Panc1 (cell line): ENCODE data around the gene RNF113A. TPM values are rescaled to one million over a fixed set of nuclear protein-coding genes. Genes with fewer than 3 reads are reported as not detected.

Source experiments
- total RNA-seq: library from RNA; stranded (reverse); gene quantifications from one replicate; pipeline ENCODE4 v1.2.1, GENCODE V29; 2021; ENCODE audit not compliant: unreplicated experiment

The RNF113A gene
- total RNA-seq, 1 experiment from 2014 or later, result 23.4 TPM

Other genes with a start within 250 kb of the RNF113A start
- gene SEPTIN6, start 178.6 kb downstream of the RNF113A start, total RNA-seq, result 31.2 TPM
- gene SOWAHD, start 113.1 kb downstream of the RNF113A start, total RNA-seq, result 1.1 TPM
- 1,882 TPM for gene RPL39, start 80.1 kb downstream of the RNF113A start, total RNA-seq
- gene UPF3B, start 18.8 kb downstream of the RNF113A start, total RNA-seq, result 27.8 TPM
- 252 TPM for gene NDUFA1, start 99 bp upstream of the RNF113A start, total RNA-seq
- gene AKAP14, start 24.2 kb upstream of the RNF113A start, total RNA-seq, result 0.28 TPM
- gene NKAP, start 72.0 kb upstream of the RNF113A start, total RNA-seq, result 13.6 TPM
- gene RHOXF2B, start 206.0 kb upstream of the RNF113A start, total RNA-seq, result 0.10 TPM
- gene RHOXF1, start 244.2 kb upstream of the RNF113A start, total RNA-seq, result 0.41 TPM